ENCODE data around the gene JAK2. TPM values are rescaled to one million over a fixed set of nuclear protein-coding genes. Genes with fewer than 3 reads are reported as not detected.

The JAK2 gene
- total and polyA plus RNA-seq, 2 of the 4 experiments (the other 2 are of a cell fraction) = 2.3 to 6.1 TPM

DNA sequence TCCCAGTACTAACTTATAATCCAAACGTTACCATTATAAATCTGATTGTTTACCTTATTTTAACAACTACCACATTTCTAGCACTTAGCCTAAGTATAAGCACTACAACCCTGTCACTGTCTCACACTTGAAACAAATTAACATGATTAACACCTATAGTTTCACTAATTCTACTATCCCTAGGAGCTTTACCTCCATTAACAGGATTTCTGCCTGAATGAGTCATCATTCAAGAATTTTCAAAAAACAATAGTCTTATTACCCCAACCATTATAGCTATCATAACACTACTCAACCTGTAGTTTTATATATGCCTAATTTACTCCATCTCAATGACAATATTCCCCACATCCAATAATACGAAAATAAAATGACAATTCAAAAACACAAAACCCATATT, 110.7 kb downstream of the JAK2 start:
- in situ Hi-C loops (cut with MboI; ENCODE audit: low sequenced_read_pairs) = no loop called here
- H2BK5ac ChIP-seq (ENCODE audit: low read depth, low read length, poor library complexity, severe bottlenecking) = no peak overlapping the region
- no peak overlapping the region for H3K4me2 ChIP-seq (ENCODE audit: low read depth, low read length)
- H3K4me1 ChIP-seq (ENCODE audit: control insufficient read depth, insufficient read depth, low read length) = no peaks in the 10 kb centered on the region
- no peak overlapping the region for H2BK15ac ChIP-seq (ENCODE audit: low read depth, low read length)
- H2BK120ac ChIP-seq (ENCODE audit: low read depth, low read length) = no peak overlapping the region
- TF ChIP-seq MAZ (IDR thresholded peaks at IDR 0.05; ENCODE audit: borderline replicate concordance, low read depth, low read length) (no peak), RCOR1 (IDR thresholded peaks at IDR 0.05; ENCODE audit: insufficient replicate concordance, low read length) (no peak), POLR2A (IDR thresholded peaks at IDR 0.05; ENCODE audit: low read depth, low read length) (no peak), NFE2L2 (IDR thresholded peaks at IDR 0.05; ENCODE audit: low read depth, low read length) (no peak), RAD21 (IDR thresholded peaks at IDR 0.05; ENCODE audit: low read length) (no peak)
- no peaks in the 10 kb centered on the region for H3K27me3 ChIP-seq (ENCODE audit: control insufficient read depth, insufficient read depth, low read length)
- BruUV-seq (replicated peaks) = no TSS peak
- H3K18ac ChIP-seq (ENCODE audit: low read depth, low read length) = no peak overlapping the region
- H3K23ac ChIP-seq (ENCODE audit: low read depth, low read length) = no peak overlapping the region
- no peak overlapping the region for H2BK20ac ChIP-seq (ENCODE audit: low read depth, low read length)
- H4K5ac ChIP-seq (ENCODE audit: low read depth, low read length) = no peak overlapping the region
- H3K9ac ChIP-seq (ENCODE audit: low read depth, low read length) = no peak overlapping the region
- ChIA-PET CTCF (no interaction called here), POLR2A (ENCODE audit: unreplicated experiment) (no interaction called here)
- ATAC-seq (ENCODE audit: low read depth) (no peak), DNase-seq (no peak)
- H2AK5ac ChIP-seq (ENCODE audit: low read depth, low read length) = no peak overlapping the region
- H4K20me1 ChIP-seq (ENCODE audit: insufficient read depth, low read length) = no peaks in the 10 kb centered on the region
- no peak overlapping the region for H3K27ac ChIP-seq (ENCODE audit: insufficient read depth, low read length)
- intact Hi-C loops (cut with micrococcal nuclease) = no loop called here
- no peaks in the 10 kb centered on the region for H3K79me1 ChIP-seq (ENCODE audit: low read depth in 1 of 2, low read length in 2 of 2)
- H3K9me3 ChIP-seq (ENCODE audit: control insufficient read depth, insufficient read depth, low read length) = no peaks in the 10 kb centered on the region
- no peak overlapping the region for H4K8ac ChIP-seq (ENCODE audit: low read depth in 2 of 2, low read length in 2 of 2)
- WGBS, 2 experiments (ENCODE audit: extremely low coverage in 2 of 2, insufficient read length in 1 of 2) = 57 to 83% methylated on average over 1 of the region's 2 CpGs
- no peak overlapping the region for H3K4me3 ChIP-seq (ENCODE audit: insufficient read depth, low read depth, low read length)
- dilution Hi-C loops (cut with HindIII; ENCODE audit: low sequenced_read_pairs, unreplicated experiment) = no loop called here
- peaks cover under 1% of the 10 kb centered on the region; the same call in 1 of the 2 replicates for H3K36me3 ChIP-seq (ENCODE audit: control insufficient read depth, insufficient read depth, low read length)
- H3K14ac ChIP-seq (replicated peaks; ENCODE audit: low read depth, low read length) = no peak overlapping the region
- no peak overlapping the region for H2AK9ac ChIP-seq (replicated peaks; ENCODE audit: low read depth, low read length, poor library complexity)
- no peaks in the 10 kb centered on the region for H3K9me1 ChIP-seq (ENCODE audit: insufficient read depth, low read length)
- no peak overlapping the region for H3K4ac ChIP-seq (ENCODE audit: low read depth, low read length)
- no peak overlapping the region for H4K91ac ChIP-seq (ENCODE audit: insufficient read depth, low read depth, low read length)
- H2AFZ ChIP-seq (replicated peaks; ENCODE audit: low read length, poor library complexity) = no peak overlapping the region
- H3K56ac ChIP-seq (ENCODE audit: extremely low read depth, insufficient read depth, low read length) = no peak overlapping the region
